ENCODE data around the gene CLDN3. TPM values are rescaled to one million over a fixed set of nuclear protein-coding genes. Genes with fewer than 3 reads are reported as not detected.

Gene CLDN3
- total RNA-seq, 1 experiment from 2014 or later = 16.5 TPM

DNA sequence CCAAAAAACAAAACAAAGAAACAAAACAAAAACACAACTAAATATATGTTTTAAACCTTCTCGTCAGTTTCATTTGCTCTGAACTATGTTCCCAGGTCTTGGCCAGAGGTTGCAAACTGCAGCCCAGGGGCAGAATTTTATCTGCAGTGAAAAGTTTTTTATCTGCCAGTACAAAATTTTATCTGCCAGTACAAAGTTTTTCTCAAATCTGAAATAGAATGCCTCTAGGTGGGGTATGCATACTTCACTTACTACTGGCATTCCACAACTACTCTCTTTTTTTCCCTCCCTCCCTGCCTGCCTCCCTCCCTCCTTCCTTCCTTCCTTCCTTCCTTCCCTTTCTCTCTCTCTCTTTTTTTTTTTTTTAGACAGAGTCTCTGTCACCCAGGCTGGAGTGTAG, 9.4 kb upstream of the CLDN3 start:
- Histone ChIP-seq H3K4ac (ENCODE audit: low read depth, low read length) (no peak overlapping the region), H3K23ac (ENCODE audit: insufficient read length, low read depth, low read length) (no peak overlapping the region), H3K56ac (ENCODE audit: insufficient read length, low read depth, low read length) (no peak overlapping the region), H2AFZ (ENCODE audit: low read length) (no peak overlapping the region), H3K9me3 (ENCODE audit: control insufficient read depth, low read depth, low read length) (no peaks in the 10 kb centered on the region), H3K14ac (ENCODE audit: insufficient read depth, low read length) (no peak overlapping the region), H2BK12ac (ENCODE audit: insufficient read length, low read depth, low read length) (no peak overlapping the region), H3K23me2 (ENCODE audit: insufficient read length, low read depth, low read length, poor library complexity, severe bottlenecking) (no peaks in the 10 kb centered on the region), H2BK120ac (ENCODE audit: low read depth, low read length, poor library complexity, severe bottlenecking) (no peak overlapping the region), H4K5ac (ENCODE audit: insufficient read length, low read depth, low read length) (no peak overlapping the region), H2BK20ac (ENCODE audit: low read depth, low read length, poor library complexity, severe bottlenecking) (no peak overlapping the region), H4K8ac (replicated peaks; ENCODE audit: insufficient read length, low read depth, low read length) (no peak overlapping the region), H3K18ac (ENCODE audit: insufficient read length, low read depth, low read length) (no peak overlapping the region), H3K79me1 (ENCODE audit: insufficient read depth, low read depth, low read length, poor library complexity, severe bottlenecking) (no peaks in the 10 kb centered on the region), H3K27ac (ENCODE audit: insufficient read length, low read depth, low read length) (no peak overlapping the region), H3K9ac (ENCODE audit: extremely low read depth, insufficient read length, low read length) (no peak overlapping the region), H4K91ac (ENCODE audit: insufficient read length, low read depth, low read length) (no peak overlapping the region), H3K27me3 (ENCODE audit: insufficient read depth, low read length) (no peaks in the 10 kb centered on the region), H3K79me2 (ENCODE audit: insufficient read depth, low read length) (no peaks in the 10 kb centered on the region), H3K4me2 (ENCODE audit: insufficient read depth, insufficient read length, low read length) (no peak overlapping the region), H2BK5ac (ENCODE audit: insufficient read length, low read length) (no peak overlapping the region), H4K20me1 (ENCODE audit: control insufficient read depth, insufficient read depth, insufficient read length) (no peaks in the 10 kb centered on the region), H3T11ph (ENCODE audit: low read length) (no peak overlapping the region), H3K4me1 (ENCODE audit: insufficient read depth, low read length) (no peaks in the 10 kb centered on the region), H2AK5ac (ENCODE audit: insufficient read length, low read length) (no peak overlapping the region), H2BK15ac (ENCODE audit: low read depth, low read length) (no peak overlapping the region)
- WGBS (ENCODE audit: extremely low coverage, insufficient read length, low lambda C conversion rate) = no CpG with 5 or more reads among the region's 1 CpG
- Mint-ChIP-seq H3K27ac (no peak overlapping the region; a peak in 2 of 7 replicates), H3K27me3 (ENCODE audit: low read depth) (no peaks in the 10 kb centered on the region; the same call in 1 of the 2 replicates), H3K9me3 (peaks cover 3 to 6% of the 10 kb centered on the region in 2 experiments; a peak in 4 of 5 replicates), H3K4me3 (no peak overlapping the region), H3K4me1 (peaks cover 0 to 12% of the 10 kb centered on the region in 2 experiments; a peak in 1 of 4 replicates), H3K36me3 (ENCODE audit: insufficient read depth in 1 of 3, low read depth in 3 of 3) (peaks cover 0 to 8% (median 2%) of the 10 kb centered on the region in 3 experiments; a peak in 4 of 7 replicates)
- no peak for DNase-seq
- TF ChIP-seq, protein P1, sequence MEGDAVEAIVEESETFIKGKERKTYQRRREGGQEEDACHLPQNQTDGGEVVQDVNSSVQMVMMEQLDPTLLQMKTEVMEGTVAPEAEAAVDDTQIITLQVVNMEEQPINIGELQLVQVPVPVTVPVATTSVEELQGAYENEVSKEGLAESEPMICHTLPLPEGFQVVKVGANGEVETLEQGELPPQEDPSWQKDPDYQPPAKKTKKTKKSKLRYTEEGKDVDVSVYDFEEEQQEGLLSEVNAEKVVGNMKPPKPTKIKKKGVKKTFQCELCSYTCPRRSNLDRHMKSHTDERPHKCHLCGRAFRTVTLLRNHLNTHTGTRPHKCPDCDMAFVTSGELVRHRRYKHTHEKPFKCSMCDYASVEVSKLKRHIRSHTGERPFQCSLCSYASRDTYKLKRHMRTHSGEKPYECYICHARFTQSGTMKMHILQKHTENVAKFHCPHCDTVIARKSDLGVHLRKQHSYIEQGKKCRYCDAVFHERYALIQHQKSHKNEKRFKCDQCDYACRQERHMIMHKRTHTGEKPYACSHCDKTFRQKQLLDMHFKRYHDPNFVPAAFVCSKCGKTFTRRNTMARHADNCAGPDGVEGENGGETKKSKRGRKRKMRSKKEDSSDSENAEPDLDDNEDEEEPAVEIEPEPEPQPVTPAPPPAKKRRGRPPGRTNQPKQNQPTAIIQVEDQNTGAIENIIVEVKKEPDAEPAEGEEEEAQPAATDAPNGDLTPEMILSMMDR (conservative IDR thresholded peaks at IDR 0.05) = no peak
